Epithelial cell of prostate (primary cell): ENCODE measurements around the gene ZNF728.
"Not testable (repeated sequence)": the region's sequence is repeated elsewhere in the genome, so short reads cannot be mapped to it uniquely, and the experiment has no call there.

Experiments used
- DNase-seq: peaks from one replicate; pipeline ENCODE4 v3.0.0-alpha.2; 2011; ENCODE audit warnings: low read depth, low spot score
- H3K27ac ChIP-seq: fragments of 450-650 bp; 2 replicates; pipeline ENCODE4 v1.5.1; 2017; ENCODE audit warnings: mild to moderate bottlenecking

Gene ZNF728

GRCh38 chr19:23002690-23003422, at the start of gene ZNF728:
Gene ZNF728 (minus strand): TSS chr19:23003176. CDS start chr19:23003030, 146 bp downstream.
- DNase-seq = no peak
- no peak within 1 kb of the TSS for H3K27ac ChIP-seq

GRCh38 chr19:23052349-23052748, 49.4 kb upstream of the ZNF728 start:
- no peak overlapping the region for H3K27ac ChIP-seq
- DNase-seq = no peak

- DNase-seq = no peak
- H3K27ac ChIP-seq = no peak overlapping the region
Measured at GRCh38 chr19:23049256-23049655, 46.3 kb upstream of the ZNF728 start.

GRCh38 chr19:23046743-23047142, 43.8 kb upstream of the ZNF728 start:
- no peak for DNase-seq
- no peak overlapping the region for H3K27ac ChIP-seq

- no peak overlapping the region for H3K27ac ChIP-seq
- DNase-seq = no peak
Measured at GRCh38 chr19:23033721-23034120, 30.7 kb upstream of the ZNF728 start.

GRCh38 chr19:23015660-23016059, 12.7 kb upstream of the ZNF728 start:
- no peak for DNase-seq
- no peak overlapping the region for H3K27ac ChIP-seq

GRCh38 chr19:22994957-22995356, 8.0 kb downstream of the ZNF728 start:
- not testable (repeated sequence) for H3K27ac ChIP-seq

GRCh38 chr19:22976248-22976647, 26.7 kb downstream of the ZNF728 start:
- H3K27ac ChIP-seq = no peak overlapping the region
- DNase-seq = no peak

More at GRCh38 chr19:22994957-22995356, 8.0 kb downstream of the ZNF728 start:
- DNase-seq = not testable (repeated sequence)

GRCh38 chr19:22975546-22976136, 27.3 kb downstream of the ZNF728 start:
- H3K27ac ChIP-seq, DNase-seq: not testable (repeated sequence)

- no peak for DNase-seq
- no peak overlapping the region for H3K27ac ChIP-seq
Measured at GRCh38 chr19:22945560-22945959, 57.4 kb downstream of the ZNF728 start.

GRCh38 chr19:22935151-22935550, 67.8 kb downstream of the ZNF728 start:
- DNase-seq = no peak
- H3K27ac ChIP-seq = no peak overlapping the region

- DNase-seq, H3K27ac ChIP-seq: not testable (repeated sequence)
Measured at GRCh38 chr19:22927576-22927975, 75.4 kb downstream of the ZNF728 start.

GRCh38 chr19:22925181-22925580, 77.8 kb downstream of the ZNF728 start:
- not testable (repeated sequence) for DNase-seq, H3K27ac ChIP-seq
